ENCODE measurements around the gene PIGW. TPM values are rescaled to one million over a fixed set of nuclear protein-coding genes. Genes with fewer than 3 reads are reported as not detected.

The PIGW gene
- polyA plus RNA-seq, 3 donors: 3.1 to 5.9 (median 3.7) TPM

GRCh38 chr17:36505171-36505570 is 29.6 kb upstream of the PIGW start:
- Histone ChIP-seq H3K4me2 (replicated peaks; ENCODE audit: extremely low read depth, low read length, poor library complexity, severe bottlenecking) (no peak overlapping the region), H3K79me2 (ENCODE audit: insufficient read depth, low read length) (no peaks in the 10 kb centered on the region), H3K27ac (ENCODE audit: low read depth in 1 of 2, low read length in 2 of 2) (no peak overlapping the region), H3K9me3 (replicated peaks in 1 of 2; ENCODE audit: control insufficient read depth in 1 of 2, insufficient read depth in 1 of 2, low read length in 2 of 2) (no peaks in the 10 kb centered on the region), H3K36me3 (replicated peaks in 1 of 2; ENCODE audit: control insufficient read depth in 1 of 2, insufficient read depth in 2 of 2, low read length in 2 of 2) (peaks cover 39 to 93% of the 10 kb centered on the region in 2 donors), H3K9ac (ENCODE audit: insufficient read depth, low read length, poor library complexity, severe bottlenecking) (no peak overlapping the region), H3K4me3 (replicated peaks in 1 of 3; ENCODE audit: low read depth in 2 of 3, low read length in 3 of 3) (no peak overlapping the region), H4K20me1 (ENCODE audit: insufficient read depth, low read length) (no peaks in the 10 kb centered on the region), H3K4me1 (ENCODE audit: control insufficient read depth in 1 of 2, insufficient read depth in 2 of 2, low read length in 2 of 2) (no peaks in the 10 kb centered on the region), H2AFZ (ENCODE audit: insufficient read depth, low read depth, low read length, poor library complexity, severe bottlenecking) (no peak overlapping the region), H3K27me3 (ENCODE audit: control insufficient read depth in 2 of 2, insufficient read depth in 2 of 2, low read length in 2 of 2) (no peaks in the 10 kb centered on the region)
- Mint-ChIP-seq H3K4me1 (no peaks in the 10 kb centered on the region), H3K27me3 (ENCODE audit: low read depth in 3 of 3) (no peaks in the 10 kb centered on the region), H3K4me3 (no peak overlapping the region), H3K9me3 (no peaks in the 10 kb centered on the region), H3K36me3 (peaks cover 62 to 82% of the 10 kb centered on the region in 2 donors), H3K27ac (no peak overlapping the region)
- intact Hi-C loops (cut with micrococcal nuclease): no loop called here
- DNase-seq: no peak
- WGBS (ENCODE audit: insufficient coverage): 100% methylated on average over 4 of the region's 8 CpGs
- no peak for TF ChIP-seq CTCF (IDR thresholded peaks at IDR 0.05)

- WGBS (ENCODE audit: insufficient coverage): 100% methylated on average over 2 of the region's 6 CpGs
- H3K4me3 Mint-ChIP-seq: no peak overlapping the region
- no peak for DNase-seq
- no peak for TF ChIP-seq CTCF (IDR thresholded peaks at IDR 0.05)
- no peaks in the 10 kb centered on the region for H3K4me1 Mint-ChIP-seq
- Histone ChIP-seq H3K9me3 (replicated peaks in 1 of 2; ENCODE audit: control insufficient read depth in 1 of 2, insufficient read depth in 1 of 2, low read length in 2 of 2) (no peaks in the 10 kb centered on the region), H3K4me1 (ENCODE audit: control insufficient read depth in 1 of 2, insufficient read depth in 2 of 2, low read length in 2 of 2) (no peaks in the 10 kb centered on the region), H3K27me3 (ENCODE audit: control insufficient read depth in 2 of 2, insufficient read depth in 2 of 2, low read length in 2 of 2) (no peaks in the 10 kb centered on the region), H3K36me3 (replicated peaks in 1 of 2; ENCODE audit: control insufficient read depth in 1 of 2, insufficient read depth in 2 of 2, low read length in 2 of 2) (peaks cover 34 to 93% of the 10 kb centered on the region in 2 donors), H3K9ac (ENCODE audit: insufficient read depth, low read length, poor library complexity, severe bottlenecking) (no peak overlapping the region), H2AFZ (ENCODE audit: insufficient read depth, low read depth, low read length, poor library complexity, severe bottlenecking) (no peak overlapping the region), H3K27ac (ENCODE audit: low read depth in 1 of 2, low read length in 2 of 2) (no peak overlapping the region), H4K20me1 (ENCODE audit: insufficient read depth, low read length) (no peaks in the 10 kb centered on the region), H3K79me2 (ENCODE audit: insufficient read depth, low read length) (no peaks in the 10 kb centered on the region), H3K4me2 (replicated peaks; ENCODE audit: extremely low read depth, low read length, poor library complexity, severe bottlenecking) (no peak overlapping the region), H3K4me3 (replicated peaks in 1 of 3; ENCODE audit: low read depth in 2 of 3, low read length in 3 of 3) (no peak overlapping the region)
- no peak overlapping the region for H3K27ac Mint-ChIP-seq
- intact Hi-C loops (cut with micrococcal nuclease): no loop called here
- H3K9me3 Mint-ChIP-seq: no peaks in the 10 kb centered on the region
- no peaks in the 10 kb centered on the region for H3K27me3 Mint-ChIP-seq (ENCODE audit: low read depth in 3 of 3)
- H3K36me3 Mint-ChIP-seq: peaks cover 64 to 81% of the 10 kb centered on the region in 2 donors
Observed at GRCh38 chr17:36506249-36506826, 28.4 kb upstream of the PIGW start.
